Left renal cortex interstitium (tissue), 4 donors: ENCODE results near the gene TEAD4. TPM values are rescaled to one million over a fixed set of nuclear protein-coding genes. Genes with fewer than 3 reads are reported as not detected.

ENCODE experiments used
- DNase-seq, 4 donors: peaks; one replicate each; pipeline ENCODE4 v3.0.0-alpha.2; 2013; ENCODE audit warnings: low read depth in 4 of 4, low spot score in 2 of 4, missing footprints in 1 of 4
- polyA plus RNA-seq, 4 donors: library from polyadenylated mRNA; unstranded; fragments of 120-200 nt; gene quantifications; one replicate each; pipeline ENCODE4 v1.2.1, GENCODE V29; 2013; ENCODE audit not compliant: insufficient read length in 4 of 4

TEAD4 gene
- polyA plus RNA-seq, 4 donors: 17.9 to 22.9 (median 21.5) TPM

GRCh38 chr12:2998789-2999264, 39.6 kb downstream of the TEAD4 start:
- peak in 2 of 4 donors; percentile 7 to 31 for DNase-seq

DNA sequence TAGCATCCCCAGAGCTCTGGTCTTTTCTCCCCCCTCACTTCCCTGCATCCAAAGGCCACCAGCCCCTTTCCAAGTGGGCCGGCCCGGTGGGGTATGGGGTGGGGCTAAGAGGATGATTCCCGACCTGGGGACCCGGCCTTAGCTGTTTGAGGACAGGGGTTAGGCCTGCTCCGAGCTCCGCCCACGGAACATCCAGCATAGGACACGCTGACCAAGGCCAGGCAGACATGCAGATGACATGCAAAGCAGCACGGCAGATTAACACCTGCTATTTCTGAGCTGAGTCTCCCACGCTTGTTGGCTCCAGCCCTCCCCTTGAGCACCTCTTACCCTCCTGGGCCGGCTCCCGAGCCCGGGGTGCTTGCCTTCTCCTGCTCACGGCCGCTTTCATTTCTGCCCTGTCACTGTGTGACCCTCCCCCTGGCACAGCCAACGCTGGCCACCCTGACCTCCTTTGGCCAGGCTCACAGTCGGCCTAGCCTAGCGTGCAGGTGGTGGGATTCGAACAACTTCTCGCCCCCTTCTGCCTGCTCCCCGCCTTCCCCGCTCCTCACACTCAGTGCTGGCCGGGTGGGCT, 40.2 kb downstream of the TEAD4 start:
- peak in 1 of 4 donors; percentile 7 for DNase-seq

GRCh38 chr12:3000548-3001275, 41.5 kb downstream of the TEAD4 start:
- no peak for DNase-seq

DNA sequence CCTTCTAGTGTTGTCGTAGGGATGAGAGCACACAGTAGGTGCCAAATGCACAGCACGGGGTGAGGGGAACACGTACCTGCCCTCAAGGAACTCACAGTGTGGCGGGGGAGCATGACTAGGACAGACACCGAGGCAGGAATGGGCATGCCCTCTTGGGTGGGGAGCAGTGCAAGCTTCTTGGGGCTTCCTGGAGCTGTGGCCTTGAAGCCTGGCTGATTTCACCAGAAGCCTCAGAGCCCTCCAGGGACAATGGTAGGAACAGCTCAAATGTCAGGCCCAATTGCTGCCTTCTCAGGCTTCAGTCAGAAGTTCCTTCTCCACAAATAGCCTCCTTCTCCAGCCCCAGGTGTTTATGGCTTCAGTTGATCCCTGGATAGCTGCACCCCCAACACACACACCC, 43.4 kb downstream of the TEAD4 start:
- DNase-seq: no peak

DNA sequence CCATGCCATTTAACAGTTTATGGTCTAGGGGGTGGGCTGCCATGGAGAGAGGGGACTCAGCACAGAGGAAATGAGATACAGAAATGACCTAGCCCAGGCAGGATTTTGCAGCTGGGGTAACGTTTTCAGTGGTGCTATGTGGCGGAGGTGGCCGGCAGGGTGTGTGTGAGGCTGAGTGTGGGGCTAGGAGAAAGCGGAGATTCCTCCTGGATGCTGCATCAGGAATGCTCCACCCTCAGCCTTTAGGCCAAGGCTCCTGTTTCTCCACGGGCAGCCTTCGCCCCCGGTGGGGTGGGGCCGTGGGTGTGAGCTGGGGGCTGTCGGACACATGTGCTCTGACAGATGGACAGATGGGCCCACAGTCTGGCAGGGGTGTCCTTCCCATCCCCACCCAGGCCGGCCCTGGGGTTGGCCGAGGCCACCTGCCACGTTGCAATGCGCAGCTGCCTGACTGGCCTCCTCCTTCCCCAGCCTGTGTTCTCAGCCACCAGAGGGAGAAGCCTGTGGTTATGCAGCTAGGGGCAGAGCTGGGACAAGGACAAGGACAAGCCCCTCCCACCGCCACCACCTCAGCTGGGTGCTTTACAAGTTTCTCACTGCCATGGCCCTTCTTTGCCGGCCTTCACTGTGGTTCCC, 44.3 kb downstream of the TEAD4 start:
- no peak for DNase-seq

DNA sequence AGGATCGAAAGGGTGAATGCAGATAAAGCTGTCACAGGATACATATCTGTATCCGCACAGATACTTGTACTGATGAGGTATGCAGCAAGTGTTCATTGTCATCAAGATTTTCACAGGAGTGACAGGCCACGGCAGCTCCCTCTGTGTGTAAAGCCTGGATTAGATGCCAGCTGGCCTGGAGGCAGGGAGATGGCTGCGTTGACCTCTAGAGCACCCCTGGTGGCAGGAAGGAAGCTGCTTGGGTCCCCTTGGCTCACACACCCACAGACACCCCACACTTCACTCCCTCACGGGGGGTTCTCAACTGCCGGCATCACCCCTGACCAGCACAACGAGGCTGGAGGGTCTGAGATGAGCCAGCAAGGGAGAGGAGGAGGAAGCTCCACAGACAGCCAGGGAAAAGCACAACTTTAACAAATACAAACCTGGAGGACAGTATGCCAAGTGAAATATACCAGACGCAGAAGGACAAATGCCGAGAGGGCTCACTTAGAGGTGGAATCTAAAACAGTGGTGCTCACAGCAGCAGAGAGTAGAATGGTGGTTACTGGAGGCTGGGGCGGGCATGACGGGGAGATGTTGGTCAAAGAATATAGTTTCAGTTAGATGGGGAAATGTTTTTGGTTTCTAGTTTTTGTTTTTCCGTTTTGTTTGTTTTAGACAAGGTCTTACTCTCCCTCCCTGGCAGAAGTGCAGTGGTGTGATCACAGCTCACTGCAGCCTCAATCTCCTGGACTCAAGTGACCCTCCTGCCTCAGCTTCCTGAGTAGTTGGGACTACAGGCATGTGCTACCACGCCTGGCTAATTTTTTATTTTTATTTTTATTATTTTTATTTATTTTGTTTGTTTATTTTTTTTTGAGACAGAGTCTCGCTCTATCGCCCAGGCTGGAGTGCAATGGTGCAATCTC, 45.7 kb downstream of the TEAD4 start:
- DNase-seq: no peak

DNA sequence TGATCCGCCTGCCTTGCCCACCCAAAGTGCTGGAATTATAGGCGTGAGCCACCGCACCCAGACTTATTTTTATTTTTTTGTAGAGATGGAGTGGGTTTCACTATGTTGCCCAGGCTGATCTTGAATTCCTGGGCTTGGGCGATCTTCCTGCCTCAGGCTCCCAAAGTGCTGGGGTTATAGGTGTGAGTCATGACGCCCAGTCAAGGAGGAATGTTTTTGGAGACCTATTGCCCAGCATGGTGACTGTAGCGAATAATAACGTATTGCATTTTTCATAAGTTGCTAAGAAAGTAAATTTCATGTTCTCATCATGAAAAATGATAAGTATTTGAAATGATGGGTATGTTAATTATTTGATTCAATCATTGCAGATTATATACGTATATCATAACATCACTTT, 46.5 kb downstream of the TEAD4 start:
- DNase-seq: no peak

GRCh38 chr12:3009780-3010179, 50.6 kb downstream of the TEAD4 start:
- no peak for DNase-seq

GRCh38 chr12:3010214-3010930, 51.2 kb downstream of the TEAD4 start:
- no peak for DNase-seq

DNA sequence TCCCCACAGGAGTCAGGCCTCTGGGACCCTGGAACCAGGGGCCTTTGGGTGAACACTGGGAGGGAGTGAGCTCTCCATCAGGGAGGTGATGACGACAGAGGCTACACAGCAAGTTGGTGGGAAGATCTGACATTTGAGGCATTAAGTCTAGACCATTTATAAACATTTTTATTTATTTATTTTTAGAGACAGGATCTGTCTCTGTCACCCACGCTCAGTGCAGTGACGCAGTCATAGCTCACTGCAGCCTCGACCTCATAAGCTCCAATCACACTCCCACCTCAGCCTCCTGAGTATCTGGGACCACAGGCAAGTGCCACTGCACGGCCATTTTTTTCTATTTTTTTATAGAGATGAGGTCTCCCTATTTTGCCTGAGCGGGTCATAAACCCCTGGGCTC, 53.6 kb downstream of the TEAD4 start:
- DNase-seq: no peak

GRCh38 chr12:3014641-3015040, 55.4 kb downstream of the TEAD4 start:
- DNase-seq: no peak

- DNase-seq: no peak
Observed at GRCh38 chr12:3015356-3015755, 56.2 kb downstream of the TEAD4 start.

DNA sequence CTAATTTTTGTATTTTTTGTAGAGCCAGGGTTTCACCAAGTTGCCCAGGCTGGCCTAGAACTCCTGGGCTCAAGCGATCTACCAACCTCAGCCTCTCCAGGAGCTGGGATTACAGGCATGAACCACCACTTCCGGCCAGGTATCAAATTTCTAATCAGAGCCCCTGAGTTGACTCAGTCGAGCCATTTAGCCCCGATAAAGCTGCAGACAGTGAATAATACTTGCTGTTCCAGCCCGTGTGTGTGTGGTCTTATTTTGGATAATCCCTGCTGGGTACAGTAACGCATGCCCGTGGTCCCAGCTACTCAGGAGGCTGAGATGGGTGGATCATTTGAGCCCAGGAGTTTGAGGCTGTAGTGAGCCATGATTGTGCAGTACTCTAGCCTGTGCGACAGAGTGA, 57.0 kb downstream of the TEAD4 start:
- no peak for DNase-seq

GRCh38 chr12:3017281-3017680, 58.1 kb downstream of the TEAD4 start:
- DNase-seq: no peak

- DNase-seq: no peak
Observed at GRCh38 chr12:3018284-3019004, 59.2 kb downstream of the TEAD4 start.

- DNase-seq: no peak
Observed at GRCh38 chr12:3019005-3019680, 59.9 kb downstream of the TEAD4 start.

GRCh38 chr12:3020399-3020798, 61.2 kb downstream of the TEAD4 start:
- no peak for DNase-seq

DNA sequence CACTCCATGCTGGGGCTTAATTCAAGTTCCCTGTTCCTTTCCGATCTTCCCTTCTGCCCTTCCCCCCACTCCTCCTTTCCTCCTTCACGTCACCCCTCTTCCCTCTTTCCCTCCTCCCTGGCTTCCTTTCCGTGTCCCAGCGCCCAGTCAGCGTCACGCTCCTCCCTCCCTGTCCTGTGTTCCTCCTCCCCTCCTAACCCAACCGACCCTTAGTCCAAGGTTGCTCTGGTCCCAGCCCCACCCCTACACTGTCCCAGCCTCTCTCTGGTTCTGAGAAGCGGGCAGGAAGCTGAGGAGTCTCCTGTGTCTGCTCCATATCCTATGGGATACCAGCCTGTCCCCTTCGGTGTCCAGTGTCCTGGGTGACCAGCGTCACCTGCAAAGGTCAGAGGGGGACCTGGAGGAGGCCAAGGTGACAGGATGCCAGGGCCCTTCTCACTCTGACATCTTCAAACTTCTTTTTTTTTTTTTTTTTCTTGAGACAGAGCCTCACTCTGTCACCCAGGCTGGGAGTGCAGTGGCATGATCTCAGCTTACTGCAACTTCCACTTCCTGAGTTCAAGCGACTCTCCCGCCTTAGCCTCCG, 61.7 kb downstream of the TEAD4 start:
- no peak for DNase-seq

DNA sequence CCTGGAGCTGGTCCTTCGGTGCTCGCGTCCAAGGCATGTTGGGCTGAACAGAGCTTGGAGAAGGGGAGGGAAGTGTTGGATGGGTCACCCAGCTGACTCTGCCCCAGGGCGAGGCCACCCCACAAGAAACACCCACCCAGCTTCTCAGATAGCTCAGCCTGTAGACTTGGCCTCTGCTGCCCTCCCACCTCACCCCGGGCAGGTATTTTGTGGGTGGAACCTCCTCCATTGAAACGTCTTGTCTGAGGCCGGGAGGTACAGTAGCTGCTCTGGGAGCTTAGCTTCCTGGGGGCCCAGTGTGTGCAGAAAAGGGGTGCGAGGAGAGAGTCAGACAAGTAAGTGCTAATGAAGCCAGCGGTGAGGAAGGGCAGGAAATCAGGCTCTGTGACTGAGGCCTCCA, 63.2 kb downstream of the TEAD4 start:
- no peak for DNase-seq
